Measurements from ENCODE around the gene PATJ. TPM values are rescaled to one million over a fixed set of nuclear protein-coding genes. Genes with fewer than 3 reads are reported as not detected.

The PATJ gene
- total and polyA plus RNA-seq, 2 of the 13 experiments (the other 11 are each of a cell fraction or from before 2014, with no cell fraction given) = 6.2 to 16.8 TPM

DNA sequence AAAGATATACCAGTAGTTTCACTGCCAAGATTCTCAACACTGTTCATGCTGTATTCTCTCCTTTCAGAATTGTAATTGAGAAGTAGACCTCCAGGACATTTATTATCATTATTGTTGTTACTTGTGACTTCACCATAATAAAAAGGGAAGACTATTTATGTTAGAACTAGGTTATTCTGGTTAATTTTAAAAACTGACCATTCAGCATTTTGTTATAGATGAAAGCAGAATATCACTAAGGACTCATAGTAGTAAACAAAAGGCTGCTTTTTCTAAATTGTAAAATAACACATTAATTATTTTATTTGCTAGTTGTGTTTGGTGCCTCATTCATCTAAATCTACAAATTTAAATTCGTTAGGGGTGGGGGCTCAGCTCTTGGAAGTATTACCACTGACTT is 210.4 kb downstream of the PATJ start:
- Histone ChIP-seq H3K27ac (ENCODE audit: extremely low read length, insufficient read depth, low read length) (no peak overlapping the region), H3K9ac (ENCODE audit: insufficient read depth, low read depth, low read length) (no peak overlapping the region), H3K9me3 (ENCODE audit: low read length) (no peaks in the 10 kb centered on the region), H3K79me2 (ENCODE audit: insufficient read depth, low read length) (no peaks in the 10 kb centered on the region), H4K20me1 (ENCODE audit: insufficient read depth, low read length) (no peaks in the 10 kb centered on the region), H3K27me3 (ENCODE audit: control insufficient read depth in 1 of 2, insufficient read depth in 2 of 2, low read length in 2 of 2) (no peaks in the 10 kb centered on the region), H3K36me3 (replicated peaks in 1 of 2; ENCODE audit: control insufficient read depth in 1 of 2, insufficient read depth in 2 of 2, low read length in 2 of 2) (no peaks in the 10 kb centered on the region), H3K4me1 (ENCODE audit: insufficient read depth, low read length) (peaks cover 6% of the 10 kb centered on the region; the same call in 1 of the 2 replicates), H3K4me3 (replicated peaks in 1 of 3; ENCODE audit: insufficient read depth in 1 of 3, low read depth in 2 of 3, low read length in 3 of 3) (no peak overlapping the region), H2AFZ (ENCODE audit: low read length) (no peak overlapping the region), H3K4me2 (ENCODE audit: low read depth, low read length) (no peak overlapping the region)
- ChIA-PET CTCF (ENCODE audit: low intra/inter-chr PET ratio, low total read pairs) (no interaction called here), POLR2A (no interaction called here)
- DNase-seq (ENCODE audit: low spot score) (no peak), ATAC-seq (no peak), FAIRE-seq (no peak)
- in situ Hi-C loops (cut with HindIII; ENCODE audit: extremely low pct_ligation_motif_present, low pct_unique_long_range_greater_than_20kb) (no loop called here), intact Hi-C loops (cut with micrococcal nuclease; ENCODE audit: unreplicated experiment) (loop anchor here (10.0 kb wide), 1 partner anchor 122 kb away; no protein-coding TSS in a partner anchor)
- WGBS (ENCODE audit: low lambda C conversion rate) = 70% methylated on average over 1 of the region's 1 CpG
- TF ChIP-seq, protein P1, sequence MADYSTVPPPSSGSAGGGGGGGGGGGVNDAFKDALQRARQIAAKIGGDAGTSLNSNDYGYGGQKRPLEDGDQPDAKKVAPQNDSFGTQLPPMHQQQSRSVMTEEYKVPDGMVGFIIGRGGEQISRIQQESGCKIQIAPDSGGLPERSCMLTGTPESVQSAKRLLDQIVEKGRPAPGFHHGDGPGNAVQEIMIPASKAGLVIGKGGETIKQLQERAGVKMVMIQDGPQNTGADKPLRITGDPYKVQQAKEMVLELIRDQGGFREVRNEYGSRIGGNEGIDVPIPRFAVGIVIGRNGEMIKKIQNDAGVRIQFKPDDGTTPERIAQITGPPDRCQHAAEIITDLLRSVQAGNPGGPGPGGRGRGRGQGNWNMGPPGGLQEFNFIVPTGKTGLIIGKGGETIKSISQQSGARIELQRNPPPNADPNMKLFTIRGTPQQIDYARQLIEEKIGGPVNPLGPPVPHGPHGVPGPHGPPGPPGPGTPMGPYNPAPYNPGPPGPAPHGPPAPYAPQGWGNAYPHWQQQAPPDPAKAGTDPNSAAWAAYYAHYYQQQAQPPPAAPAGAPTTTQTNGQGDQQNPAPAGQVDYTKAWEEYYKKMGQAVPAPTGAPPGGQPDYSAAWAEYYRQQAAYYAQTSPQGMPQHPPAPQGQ (CRISPR knock-in tag; IDR thresholded peaks at IDR 0.05; ENCODE audit: borderline replicate concordance) = no peak
- TF ChIP-seq FOXC1 (CRISPR knock-in tag; IDR thresholded peaks at IDR 0.05; ENCODE audit: borderline replicate concordance) (no peak), MAFK (conservative IDR thresholded peaks at IDR 0.05 in 1 of 2, IDR thresholded peaks at IDR 0.05 in 1 of 2; ENCODE audit: low read length in 2 of 2) (peak; percentile 72 to 79), MAFF (IDR thresholded peaks at IDR 0.05; ENCODE audit: low read depth, low read length) (peak; percentile 67; the same call in 1 of the 2 replicates)
- TF ChIP-seq, protein P2, sequence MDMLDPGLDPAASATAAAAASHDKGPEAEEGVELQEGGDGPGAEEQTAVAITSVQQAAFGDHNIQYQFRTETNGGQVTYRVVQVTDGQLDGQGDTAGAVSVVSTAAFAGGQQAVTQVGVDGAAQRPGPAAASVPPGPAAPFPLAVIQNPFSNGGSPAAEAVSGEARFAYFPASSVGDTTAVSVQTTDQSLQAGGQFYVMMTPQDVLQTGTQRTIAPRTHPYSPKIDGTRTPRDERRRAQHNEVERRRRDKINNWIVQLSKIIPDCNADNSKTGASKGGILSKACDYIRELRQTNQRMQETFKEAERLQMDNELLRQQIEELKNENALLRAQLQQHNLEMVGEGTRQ (IDR thresholded peaks at IDR 0.05; ENCODE audit: low read depth, low read length) = no peak
- TF ChIP-seq, protein P2 (CRISPR knock-in tag; IDR thresholded peaks at IDR 0.05; ENCODE audit: borderline replicate concordance) = no peak
- TF ChIP-seq, protein P3, sequence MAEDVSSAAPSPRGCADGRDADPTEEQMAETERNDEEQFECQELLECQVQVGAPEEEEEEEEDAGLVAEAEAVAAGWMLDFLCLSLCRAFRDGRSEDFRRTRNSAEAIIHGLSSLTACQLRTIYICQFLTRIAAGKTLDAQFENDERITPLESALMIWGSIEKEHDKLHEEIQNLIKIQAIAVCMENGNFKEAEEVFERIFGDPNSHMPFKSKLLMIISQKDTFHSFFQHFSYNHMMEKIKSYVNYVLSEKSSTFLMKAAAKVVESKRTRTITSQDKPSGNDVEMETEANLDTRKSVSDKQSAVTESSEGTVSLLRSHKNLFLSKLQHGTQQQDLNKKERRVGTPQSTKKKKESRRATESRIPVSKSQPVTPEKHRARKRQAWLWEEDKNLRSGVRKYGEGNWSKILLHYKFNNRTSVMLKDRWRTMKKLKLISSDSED (CRISPR knock-in tag; IDR thresholded peaks at IDR 0.05) = no peak
- no TSS peak for BruUV-seq (replicated peaks)
